Right lobe of liver (tissue), 6 donors: Measurements from ENCODE around the gene THEM4. TPM values are rescaled to one million over a fixed set of nuclear protein-coding genes. Genes with fewer than 3 reads are reported as not detected.
A peak's percentile ranks its signal among the peaks of the same experiment; 100 is the strongest.

Experiments
- ATAC-seq, 4 donors: fragments of 200-7000 bp; cut with Tn5 transposase; one replicate each; pipeline ENCODE4 v1.9.1; 2020; ENCODE audit warnings: mild to moderate bottlenecking in 4 of 4, moderate library complexity in 4 of 4
- DNase-seq, 3 donors: peaks; one replicate each; pipeline ENCODE4 v3.0.0-alpha.2; 2020
- H3K27ac ChIP-seq, 3 donors: fragments of 200-600 bp; one replicate each; pipeline ENCODE4 v1.8.0; 2022
- H3K27me3 ChIP-seq, 2 donors: fragments of 200-600 bp; one replicate each; pipeline ENCODE4 v1.8.0; 2022
- H3K36me3 ChIP-seq, 4 donors: fragments of 200-600 bp; sonication (generic) in 1 of 4; one replicate each; pipeline versions ENCODE4 v1.5.1 to v1.8.0; 2017 to 2022; ENCODE audit warnings: control low read depth in 1 of 4
- H3K4me1 ChIP-seq, 4 donors: fragments of 200-600 bp; sonication (generic) in 1 of 4; one replicate each; pipeline versions ENCODE4 v1.5.1 to v1.8.0; 2017 to 2022; ENCODE audit warnings: control low read depth in 1 of 4
- H3K4me3 ChIP-seq, 3 donors: fragments of 200-600 bp; one replicate each; pipeline ENCODE4 v1.8.0; 2022
- H3K9me3 ChIP-seq, 4 donors: fragments of 200-600 bp; sonication (generic) in 1 of 4; one replicate each; pipeline versions ENCODE4 v1.5.1 to v1.8.0; 2017 to 2022; ENCODE audit warnings: control low read depth in 1 of 4
- POLR2A ChIP-seq: fragments of 450-650 bp; IDR thresholded peaks from one replicate; pipeline ENCODE4 v1.6.1; 2017; ENCODE audit warnings: antibody characterized with exemption, mild to moderate bottlenecking
- WGBS: methylation state at CpG from one replicate; pipeline ENCODE4 v1.1.6; 2018; ENCODE audit warnings: low coverage, low lambda C conversion rate; ENCODE audit not compliant: insufficient coverage; ENCODE audit errors: missing lambda C conversion rate; 5-methylcytosine and 5-hydroxymethylcytosine counted together
- intact Hi-C, 2 donors: fragments of 100-400 bp; cut with DNase I; formaldehyde crosslinking; loops; one replicate each; pipeline versions ENCODE4 v1.11.2 to v1.14.1; 2022
- total RNA-seq, 6 experiments: library from RNA; depleted of rRNA in 2 of 6; stranded (reverse); fragments of >200 nt in 2 of 6; fragmentation: NEBNext Ultra II Directional in 3 of 6; extraction: Animal tissue kit (Norgen Biotek cat#: 25700) in 3 of 6; gene quantifications; one replicate each; pipeline versions ENCODE4 v1.1.0 to v1.2.4, GENCODE V29; 2016 to 2023
- TF ChIP-seq, protein P1 (sequence below), 4 donors: fragments of 200-600 bp in 3 of 4; fragments of 450-650 bp in 1 of 4; IDR thresholded peaks; one replicate each; pipeline versions ENCODE4 v1.5.1 to v1.8.0; 2016 to 2022; ENCODE audit warnings: antibody characterized with exemption in 4 of 4, mild to moderate bottlenecking in 2 of 4
- donor health status: DM: no; HTN: yes; CAD: no.
- donor health status: DM: no; HTN: no; CAD: no.
- donor health status: DM: no; HTN: no; CAD: no.
- donor health status: DM: no; HTN: yes; CAD: no.
- donor health status: DM: no; HTN: yes; CAD: no.

The THEM4 gene
- total RNA-seq, 6 experiments from 2014 or later = 8.5 to 19.1 (median 9.2) TPM

DNA sequence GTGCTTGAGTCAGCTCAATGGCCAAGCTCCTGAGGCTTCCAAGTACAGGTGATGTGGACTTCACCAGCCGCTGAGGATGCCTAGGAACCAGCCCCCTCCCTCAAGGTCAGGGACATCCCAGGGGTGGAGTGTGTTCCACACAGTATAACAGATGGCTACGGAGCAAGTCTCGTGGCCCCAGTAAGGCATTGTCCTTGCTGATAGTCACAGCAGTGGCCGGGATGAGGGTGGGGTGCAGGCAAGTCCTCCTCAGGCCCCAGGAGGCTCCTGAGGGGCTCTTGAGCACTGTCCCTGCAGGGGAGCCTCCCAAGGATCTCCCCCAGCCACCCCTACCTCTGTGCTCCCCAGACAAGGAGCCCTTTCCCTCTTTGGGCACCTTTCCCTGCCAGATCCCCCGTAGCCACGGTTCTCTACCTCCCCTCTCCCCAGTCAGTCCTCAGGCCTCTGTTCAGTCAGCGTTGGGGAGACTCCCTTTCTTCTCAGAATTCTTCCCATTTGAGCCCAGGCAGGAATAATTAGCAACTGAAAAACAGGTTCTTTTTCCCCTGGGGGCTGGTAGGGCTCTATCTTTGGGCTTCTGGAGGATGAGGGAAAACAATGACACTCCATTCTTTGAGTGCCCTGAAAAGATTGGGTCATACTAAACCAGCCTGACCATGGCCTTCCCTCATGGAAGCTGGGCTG, 48.7 kb downstream of the THEM4 start:
- no peaks in the 10 kb centered on the region for H3K36me3 ChIP-seq

DNA sequence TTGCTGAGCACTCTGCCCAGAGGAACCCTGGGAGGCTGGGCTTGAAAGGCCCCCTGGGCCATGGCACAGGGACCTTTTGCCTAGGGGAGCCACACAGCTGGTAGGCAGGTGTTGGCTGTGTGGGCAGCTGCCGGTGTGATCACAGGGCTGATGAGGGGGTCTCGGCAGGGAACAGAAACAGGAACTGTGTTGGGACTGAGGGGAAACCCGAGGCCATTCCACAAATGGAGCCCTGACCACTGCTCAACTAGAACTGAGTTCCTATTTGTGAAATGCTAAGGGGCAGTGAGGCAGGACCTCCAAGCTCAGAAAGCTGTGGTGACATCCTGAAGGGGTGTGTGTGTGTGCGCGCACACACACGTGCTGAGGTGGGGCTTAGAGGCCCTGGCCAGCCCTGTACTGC, 49.4 kb downstream of the THEM4 start:
- Histone ChIP-seq H3K4me1 (no peaks in the 10 kb centered on the region), H3K36me3 (no peaks in the 10 kb centered on the region), H3K4me3 (no peak overlapping the region), H3K27me3 (no peaks in the 10 kb centered on the region), H3K9me3 (no peaks in the 10 kb centered on the region), H3K27ac (no peak overlapping the region)
- no peak for DNase-seq
- no peak for ATAC-seq
- TF ChIP-seq POLR2A = no peak
- TF ChIP-seq, protein P1, sequence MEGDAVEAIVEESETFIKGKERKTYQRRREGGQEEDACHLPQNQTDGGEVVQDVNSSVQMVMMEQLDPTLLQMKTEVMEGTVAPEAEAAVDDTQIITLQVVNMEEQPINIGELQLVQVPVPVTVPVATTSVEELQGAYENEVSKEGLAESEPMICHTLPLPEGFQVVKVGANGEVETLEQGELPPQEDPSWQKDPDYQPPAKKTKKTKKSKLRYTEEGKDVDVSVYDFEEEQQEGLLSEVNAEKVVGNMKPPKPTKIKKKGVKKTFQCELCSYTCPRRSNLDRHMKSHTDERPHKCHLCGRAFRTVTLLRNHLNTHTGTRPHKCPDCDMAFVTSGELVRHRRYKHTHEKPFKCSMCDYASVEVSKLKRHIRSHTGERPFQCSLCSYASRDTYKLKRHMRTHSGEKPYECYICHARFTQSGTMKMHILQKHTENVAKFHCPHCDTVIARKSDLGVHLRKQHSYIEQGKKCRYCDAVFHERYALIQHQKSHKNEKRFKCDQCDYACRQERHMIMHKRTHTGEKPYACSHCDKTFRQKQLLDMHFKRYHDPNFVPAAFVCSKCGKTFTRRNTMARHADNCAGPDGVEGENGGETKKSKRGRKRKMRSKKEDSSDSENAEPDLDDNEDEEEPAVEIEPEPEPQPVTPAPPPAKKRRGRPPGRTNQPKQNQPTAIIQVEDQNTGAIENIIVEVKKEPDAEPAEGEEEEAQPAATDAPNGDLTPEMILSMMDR (IDR thresholded peaks at IDR 0.05) = no peak
- intact Hi-C loops = no loop called here
- WGBS = no CpG with 5 or more reads among the region's 6 CpGs

More for the DNA sequence above, 48.7 kb downstream of the THEM4 start:
- 78% methylated on average over 3 of the region's 7 CpGs for WGBS
- TF ChIP-seq, protein P1 (IDR thresholded peaks at IDR 0.05) = no peak
- no peak for TF ChIP-seq POLR2A
- no peak for DNase-seq
- Histone ChIP-seq H3K4me3 (no peak overlapping the region), H3K4me1 (no peaks in the 10 kb centered on the region), H3K27me3 (no peaks in the 10 kb centered on the region), H3K9me3 (no peaks in the 10 kb centered on the region), H3K27ac (no peak overlapping the region)
- intact Hi-C loops = no loop called here
- no peak for ATAC-seq

DNA sequence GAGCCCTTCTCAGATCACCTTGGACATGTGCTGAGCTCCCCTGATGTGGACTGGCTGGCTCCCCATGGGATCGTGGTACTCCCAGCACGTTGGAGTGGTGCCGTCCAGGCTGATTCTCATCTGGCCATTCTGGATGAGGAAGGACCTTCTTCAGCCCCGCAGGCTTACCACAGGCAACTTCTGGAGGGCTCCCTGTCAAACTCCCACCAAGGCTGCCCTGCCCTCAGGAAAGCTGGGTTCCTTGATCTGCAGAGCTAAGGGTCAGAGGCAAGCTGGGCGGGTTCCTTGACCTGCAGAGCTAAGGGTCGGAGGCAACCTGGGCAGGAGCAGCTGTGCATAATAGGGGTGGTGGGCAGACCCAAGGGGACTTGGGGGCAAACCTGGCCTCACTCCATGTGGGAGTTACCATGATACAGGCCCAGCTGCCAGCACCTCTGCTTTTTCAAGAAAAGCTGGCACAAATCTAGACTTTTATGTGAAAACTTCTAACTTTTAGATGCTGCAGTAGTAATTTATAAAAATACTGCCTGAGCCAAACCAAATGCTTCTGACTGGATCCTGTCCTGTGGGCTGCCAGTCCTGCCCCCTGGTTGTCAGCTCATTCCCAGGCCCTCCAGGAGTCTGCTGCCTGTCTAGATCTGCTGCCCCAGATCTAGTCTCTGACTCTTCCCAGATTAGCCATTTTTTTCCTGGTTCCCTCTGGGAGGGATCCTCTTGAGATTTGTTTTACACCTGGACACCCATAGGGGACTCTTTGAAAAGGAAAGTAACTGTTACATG, 50.2 kb downstream of the THEM4 start:
- H3K4me1 ChIP-seq = no peaks in the 10 kb centered on the region
- H3K9me3 ChIP-seq = no peaks in the 10 kb centered on the region
- no peak overlapping the region for H3K27ac ChIP-seq
- no peaks in the 10 kb centered on the region for H3K36me3 ChIP-seq
- no peaks in the 10 kb centered on the region for H3K27me3 ChIP-seq
- intact Hi-C loops = no loop called here
- TF ChIP-seq POLR2A = no peak
- TF ChIP-seq, protein P1 (IDR thresholded peaks at IDR 0.05) = no peak
- ATAC-seq = no peak
- peak in 1 of 3 donors; percentile 37 for DNase-seq
- H3K4me3 ChIP-seq = no peak overlapping the region
- WGBS = 94% methylated on average over 6 of the region's 6 CpGs

DNA sequence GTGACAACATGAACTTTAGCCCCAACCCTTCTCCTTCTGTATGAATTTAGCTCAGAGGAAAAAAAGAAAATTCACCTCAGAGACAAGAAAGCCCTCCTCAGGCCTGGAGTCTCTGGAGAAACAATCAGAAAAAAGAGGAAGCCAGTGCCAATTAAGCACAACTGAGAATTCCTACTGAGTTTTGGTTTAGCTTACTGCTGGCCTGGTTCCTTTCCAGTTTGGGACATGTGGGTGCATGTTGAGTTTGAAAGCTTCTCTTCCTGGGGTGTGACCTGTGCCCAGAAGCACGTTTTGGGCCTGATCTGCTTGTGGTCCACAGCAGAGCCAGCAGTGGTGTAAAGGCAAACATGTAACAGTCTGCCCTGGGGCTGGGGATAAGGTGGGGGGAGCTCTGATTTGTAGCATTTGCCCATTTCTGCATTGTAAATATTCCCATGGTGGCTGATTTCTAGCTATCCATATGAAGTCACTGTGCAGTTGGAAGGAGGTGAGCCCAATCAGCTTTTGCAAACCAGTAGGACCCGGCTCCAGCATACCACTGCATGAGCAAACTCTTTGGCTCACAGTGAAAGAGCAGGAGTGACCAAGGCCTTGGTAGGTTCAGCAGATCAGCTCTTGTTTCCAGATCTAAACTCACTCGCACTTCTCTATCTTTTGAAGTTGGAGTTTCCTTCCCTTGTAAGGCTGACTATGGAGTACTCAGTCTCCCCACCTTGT, 51.1 kb downstream of the THEM4 start:
- intact Hi-C loops = no loop called here
- ATAC-seq (no peak), DNase-seq (no peak)
- 35% methylated on average over 2 of the region's 3 CpGs for WGBS
- Histone ChIP-seq H3K27me3 (no peaks in the 10 kb centered on the region), H3K4me1 (no peaks in the 10 kb centered on the region), H3K27ac (no peak overlapping the region), H3K9me3 (no peaks in the 10 kb centered on the region), H3K4me3 (no peak overlapping the region), H3K36me3 (no peaks in the 10 kb centered on the region)
- TF ChIP-seq, protein P1 (IDR thresholded peaks at IDR 0.05) = no peak
- TF ChIP-seq POLR2A = no peak
